WERI-Rb-1 (cell line): Measurements from ENCODE around the gene CD300LG.

Source experiments
- DNase-seq: peaks from one replicate; pipeline ENCODE4 v3.0.0-alpha.2; 2020
- H3K27ac ChIP-seq: fragments of 250-450 bp; sonication (Bioruptor Pico); 2 replicates; pipeline ENCODE4 v1.5.1; 2020; ENCODE audit warnings: mild to moderate bottlenecking, moderate library complexity
- H3K27me3 ChIP-seq: fragments of 250-450 bp; sonication (Bioruptor Pico); 2 replicates; pipeline ENCODE4 v1.5.1; 2021; ENCODE audit warnings: mild to moderate bottlenecking, low read depth, moderate library complexity; ENCODE audit not compliant: insufficient read depth, severe bottlenecking
- H3K36me3 ChIP-seq: fragments of 250-450 bp; sonication (Bioruptor Pico); 2 replicates; pipeline ENCODE4 v1.5.1; 2020; ENCODE audit warnings: mild to moderate bottlenecking, moderate library complexity
- H3K4me3 ChIP-seq: 2 replicates; pipeline ENCODE4 v1.5.1; 2011; ENCODE audit warnings: low read depth, mild to moderate bottlenecking, control low read depth, low read length
- H3K9me3 ChIP-seq: fragments of 250-450 bp; sonication (Bioruptor Pico); 2 replicates; pipeline ENCODE4 v1.5.1; 2021; ENCODE audit warnings: mild to moderate bottlenecking, moderate library complexity; ENCODE audit not compliant: severe bottlenecking
- TF ChIP-seq, protein P1 (sequence below): IDR thresholded peaks from 2 replicates; pipeline ENCODE4 v1.5.1; 2011; ENCODE audit warnings: low read depth, mild to moderate bottlenecking, control low read depth, inconsistent platforms, low read length

CD300LG gene

DNA sequence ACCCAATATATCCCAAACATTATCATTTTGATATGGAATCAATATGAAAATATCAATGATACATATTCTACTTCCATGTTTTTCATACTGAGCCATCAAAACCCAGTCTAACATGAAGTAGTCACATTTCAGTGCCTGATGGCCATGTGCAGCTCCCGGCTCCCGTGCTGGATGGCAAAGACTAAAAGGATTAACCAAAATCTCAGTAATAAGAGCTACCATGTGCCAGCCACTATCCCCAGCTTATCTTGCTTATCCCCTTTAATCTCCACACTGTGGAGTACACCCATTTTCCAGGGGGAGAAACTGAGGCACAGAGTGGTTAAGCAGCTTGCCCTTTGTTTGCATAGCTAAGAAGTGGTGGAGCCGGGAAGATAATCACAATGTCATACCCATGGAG is 9.2 kb downstream of the CD300LG start:
- Histone ChIP-seq H3K4me3 (no peak overlapping the region), H3K9me3 (peaks cover 4% of the 10 kb centered on the region), H3K27ac (no peak overlapping the region), H3K27me3 (no peaks in the 10 kb centered on the region), H3K36me3 (no peaks in the 10 kb centered on the region)
- TF ChIP-seq, protein P1, sequence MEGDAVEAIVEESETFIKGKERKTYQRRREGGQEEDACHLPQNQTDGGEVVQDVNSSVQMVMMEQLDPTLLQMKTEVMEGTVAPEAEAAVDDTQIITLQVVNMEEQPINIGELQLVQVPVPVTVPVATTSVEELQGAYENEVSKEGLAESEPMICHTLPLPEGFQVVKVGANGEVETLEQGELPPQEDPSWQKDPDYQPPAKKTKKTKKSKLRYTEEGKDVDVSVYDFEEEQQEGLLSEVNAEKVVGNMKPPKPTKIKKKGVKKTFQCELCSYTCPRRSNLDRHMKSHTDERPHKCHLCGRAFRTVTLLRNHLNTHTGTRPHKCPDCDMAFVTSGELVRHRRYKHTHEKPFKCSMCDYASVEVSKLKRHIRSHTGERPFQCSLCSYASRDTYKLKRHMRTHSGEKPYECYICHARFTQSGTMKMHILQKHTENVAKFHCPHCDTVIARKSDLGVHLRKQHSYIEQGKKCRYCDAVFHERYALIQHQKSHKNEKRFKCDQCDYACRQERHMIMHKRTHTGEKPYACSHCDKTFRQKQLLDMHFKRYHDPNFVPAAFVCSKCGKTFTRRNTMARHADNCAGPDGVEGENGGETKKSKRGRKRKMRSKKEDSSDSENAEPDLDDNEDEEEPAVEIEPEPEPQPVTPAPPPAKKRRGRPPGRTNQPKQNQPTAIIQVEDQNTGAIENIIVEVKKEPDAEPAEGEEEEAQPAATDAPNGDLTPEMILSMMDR = no peak
- DNase-seq = peak; percentile 78

DNA sequence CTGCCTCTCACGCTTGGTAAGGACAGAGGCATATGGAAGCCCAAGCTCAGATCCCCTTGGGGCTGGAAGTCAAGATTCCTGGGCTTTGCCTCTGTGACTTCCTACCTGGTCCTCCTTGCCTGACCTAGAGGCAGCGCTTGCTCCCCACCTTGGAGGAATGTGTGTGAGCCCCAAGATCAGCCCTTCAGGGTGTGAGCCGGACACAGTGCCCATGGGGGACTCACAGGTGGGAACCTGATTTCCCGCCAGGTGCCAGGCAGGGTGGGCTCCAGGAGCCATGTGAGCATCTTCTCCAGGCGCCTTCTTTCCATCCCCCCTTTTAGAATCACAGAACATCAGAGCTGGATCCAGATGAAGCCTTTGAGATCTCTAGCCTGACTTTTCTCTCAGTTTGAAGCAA is 10.2 kb downstream of the CD300LG start:
- TF ChIP-seq, protein P1 = no peak
- Histone ChIP-seq H3K9me3 (peaks cover 4% of the 10 kb centered on the region), H3K27ac (0 out of 2 replicates have a peak overlapping the region, but pooled peaks have one; percentile 2), H3K27me3 (no peaks in the 10 kb centered on the region), H3K4me3 (no peak overlapping the region), H3K36me3 (no peaks in the 10 kb centered on the region)
- no peak for DNase-seq

DNA sequence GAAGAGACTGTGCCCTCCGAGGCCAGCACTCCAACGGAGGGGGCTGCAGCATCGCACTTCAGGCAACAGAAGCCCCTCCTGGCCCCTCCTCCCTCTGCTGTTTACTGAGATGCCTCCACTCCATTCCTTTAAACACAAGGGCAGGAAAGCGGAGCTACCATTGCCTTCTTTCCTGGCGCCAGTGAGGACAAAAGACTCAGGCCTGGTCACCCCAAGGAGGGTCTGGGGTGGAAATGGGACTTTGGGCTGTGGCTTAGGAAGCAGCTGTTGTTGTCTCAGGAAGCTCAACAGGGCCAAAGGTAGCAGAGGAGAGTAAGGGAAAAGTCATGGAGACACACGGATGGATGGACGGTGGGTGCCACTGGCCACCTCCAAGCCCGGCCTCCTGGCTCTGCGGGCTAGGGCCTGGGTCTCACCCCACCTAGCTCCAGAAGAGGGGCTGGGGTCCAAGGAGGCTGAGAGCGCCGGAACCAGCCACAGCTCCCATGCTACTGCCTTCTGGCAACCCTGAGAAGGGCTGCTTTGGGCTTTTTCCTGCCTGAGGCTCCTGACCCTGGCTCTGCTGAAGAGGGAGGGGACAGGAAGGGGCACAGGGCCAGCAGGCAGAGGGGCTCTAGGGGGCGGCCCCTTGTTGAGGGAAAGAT is 11.1 kb downstream of the CD300LG start:
- H3K27me3 ChIP-seq = no peaks in the 10 kb centered on the region

DNA sequence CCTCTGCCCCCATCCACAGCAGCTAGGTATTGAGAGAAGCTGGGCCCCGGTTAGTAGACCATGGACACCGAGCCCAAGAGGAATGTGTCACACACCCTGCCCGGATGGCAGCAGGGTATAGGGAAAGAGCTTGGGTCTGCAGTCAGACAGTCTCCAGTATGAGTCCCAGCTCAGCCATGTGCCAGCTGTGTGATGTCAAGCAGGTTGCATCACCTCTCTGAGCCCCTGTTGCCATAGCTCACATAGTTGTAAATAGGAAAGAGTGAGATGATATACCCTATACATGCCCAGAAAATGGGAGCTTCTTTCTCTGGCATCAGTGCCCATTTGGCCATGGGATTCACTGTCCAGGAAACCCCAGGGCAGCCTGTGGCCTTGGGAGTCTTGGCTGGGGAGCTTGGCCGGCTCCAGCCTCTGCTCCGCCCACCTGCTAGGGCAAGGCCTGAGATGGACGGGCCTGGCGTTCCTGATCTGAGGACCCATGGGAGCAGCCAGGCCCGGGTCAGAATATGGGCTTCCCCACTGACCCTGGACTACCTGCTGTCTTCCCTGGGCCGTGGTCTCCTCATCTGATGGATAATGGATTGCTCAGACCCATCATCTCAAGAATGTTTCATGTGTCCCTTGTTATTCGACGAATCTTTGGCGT is 13.2 kb downstream of the CD300LG start:
- H3K9me3 ChIP-seq = peaks cover 4% of the 10 kb centered on the region
- no peak overlapping the region for H3K4me3 ChIP-seq
- TF ChIP-seq, protein P1 = no peak
- H3K36me3 ChIP-seq = no peaks in the 10 kb centered on the region
- DNase-seq = no peak
- no peaks in the 10 kb centered on the region for H3K27me3 ChIP-seq
- H3K27ac ChIP-seq = no peak overlapping the region

More for the DNA sequence above, 11.1 kb downstream of the CD300LG start:
- Histone ChIP-seq H3K27ac (no peak overlapping the region), H3K4me3 (no peak overlapping the region), H3K9me3 (peaks cover 4% of the 10 kb centered on the region), H3K36me3 (no peaks in the 10 kb centered on the region)
- TF ChIP-seq, protein P1 = no peak
- DNase-seq = no peak

DNA sequence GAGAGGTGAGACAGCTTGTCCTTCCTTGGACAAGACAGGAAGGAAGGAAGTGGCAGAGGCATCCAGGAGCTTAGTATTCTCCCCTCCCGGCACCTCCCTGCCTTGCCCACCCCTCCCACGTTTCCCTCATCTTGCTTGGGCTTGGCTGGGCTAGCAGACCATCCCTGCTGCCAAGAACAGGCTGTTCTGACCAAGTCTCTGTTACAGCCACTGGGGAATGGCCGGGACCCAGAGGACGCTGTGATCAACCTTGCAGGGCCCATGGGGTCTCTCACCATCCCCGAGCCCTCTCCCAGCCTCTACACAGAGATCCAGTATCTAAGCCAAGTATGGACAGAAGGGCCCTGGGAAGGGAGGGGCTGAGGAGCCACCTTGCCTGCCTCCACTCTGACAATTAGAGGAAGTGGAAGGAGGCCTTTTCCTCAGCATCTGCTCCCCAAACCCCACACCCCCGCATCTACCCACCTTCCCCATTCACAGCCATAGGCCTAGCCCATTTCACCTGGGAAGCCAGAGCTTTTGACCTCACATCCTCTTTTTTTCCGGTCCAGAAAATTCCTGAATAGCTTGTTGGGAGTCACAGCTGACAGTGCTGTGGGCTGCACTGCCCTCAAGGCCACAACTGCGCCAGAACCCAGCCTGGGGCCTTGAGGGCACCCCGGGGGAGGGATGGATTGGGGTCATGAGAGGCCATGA is 14.1 kb downstream of the CD300LG start:
- Histone ChIP-seq H3K27ac (peak overlapping the region; percentile 19; the same call in 1 of the 2 replicates), H3K27me3 (no peaks in the 10 kb centered on the region), H3K4me3 (no peak overlapping the region), H3K9me3 (peaks cover 4% of the 10 kb centered on the region), H3K36me3 (no peaks in the 10 kb centered on the region)
- TF ChIP-seq, protein P1 = no peak
- DNase-seq = peak; percentile 65
